Measurements from ENCODE around the gene CD59.
"Not testable (repeated sequence)": the region's sequence is repeated elsewhere in the genome, so short reads cannot be mapped to it uniquely, and the experiment has no call there.

CD59 gene

DNA sequence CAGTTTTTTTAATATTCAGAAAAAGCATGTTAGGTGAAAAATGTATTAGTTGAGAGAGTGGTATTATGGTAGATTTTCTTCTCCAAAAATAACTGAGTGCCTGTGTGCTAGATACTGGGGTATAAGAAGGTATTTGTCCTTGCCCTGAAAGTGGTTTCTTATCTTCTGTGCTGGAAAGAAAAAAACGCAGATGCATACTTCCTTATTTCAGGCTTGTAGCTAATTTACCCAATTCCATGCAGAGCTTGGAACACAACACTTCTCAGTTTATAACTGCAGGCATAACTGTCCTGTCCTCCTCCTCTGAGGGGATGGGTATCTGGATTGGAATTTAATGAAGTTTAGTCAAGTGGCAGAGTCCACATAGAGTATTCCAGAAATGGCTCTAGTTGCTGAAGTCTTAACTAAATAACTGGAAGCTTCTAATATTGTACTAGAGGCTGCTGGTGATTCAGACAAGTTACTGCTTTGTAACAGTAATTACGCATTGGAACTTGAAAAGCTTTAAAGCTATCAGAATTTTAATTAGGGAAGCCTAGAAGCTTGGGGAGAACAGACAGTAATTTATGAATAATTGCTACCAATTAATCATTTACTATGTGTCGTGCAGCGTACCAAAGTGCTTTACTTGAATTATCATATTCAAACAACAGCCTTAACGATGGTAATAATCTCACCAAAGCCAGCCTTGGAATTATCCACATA is 22.9 kb downstream of the CD59 start:
- DNase-seq (no peak), ATAC-seq (no peak)

GRCh38 chr11:33712436-33712835 is 23.8 kb downstream of the CD59 start:
- no peak for DNase-seq
- ATAC-seq = no peak

GRCh38 chr11:33709466-33709865 is 26.8 kb downstream of the CD59 start:
- ATAC-seq (no peak), DNase-seq (no peak)

DNA sequence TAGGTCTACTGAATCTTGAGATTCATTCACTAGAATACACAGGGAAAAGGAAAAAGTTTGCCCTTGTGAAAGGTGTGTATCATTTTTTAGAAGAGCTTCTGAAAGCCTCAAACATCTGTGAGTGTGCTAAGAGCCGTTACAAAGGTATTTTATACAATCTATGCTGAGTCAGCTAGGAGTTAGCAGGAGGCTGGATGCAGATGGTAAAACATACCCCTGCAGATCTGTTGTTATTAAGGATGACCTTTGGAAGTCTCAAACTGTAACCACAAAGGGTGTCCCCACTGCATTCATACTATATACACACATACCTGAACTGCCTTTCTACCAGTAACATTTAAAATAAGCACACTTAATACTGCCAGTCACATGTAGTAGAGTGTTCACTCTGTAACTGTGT is 27.2 kb downstream of the CD59 start:
- no peak for ATAC-seq
- DNase-seq = no peak

DNA sequence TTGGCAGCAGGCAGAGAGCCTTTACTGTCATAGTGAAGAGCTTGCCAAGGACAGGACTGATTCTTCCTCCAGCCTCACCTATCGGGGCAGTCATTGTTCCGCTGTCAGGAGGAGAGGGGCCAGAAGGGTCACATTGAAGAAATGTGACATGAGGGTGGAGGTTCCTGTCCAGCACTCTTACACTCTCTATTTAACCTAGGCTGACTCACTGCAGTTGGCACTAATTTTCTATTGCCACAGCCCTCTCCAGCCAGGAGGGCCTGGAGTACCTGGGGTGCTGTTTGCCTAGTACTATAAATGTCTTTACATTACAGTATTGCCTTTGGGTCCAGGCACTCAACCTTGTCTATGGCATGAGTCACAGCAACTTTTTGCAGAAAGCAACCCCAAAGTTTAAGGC is 28.4 kb downstream of the CD59 start:
- ATAC-seq, DNase-seq: not testable (repeated sequence)

GRCh38 chr11:33706966-33707365 is 29.3 kb downstream of the CD59 start:
- no peak for DNase-seq
- no peak for ATAC-seq

DNA sequence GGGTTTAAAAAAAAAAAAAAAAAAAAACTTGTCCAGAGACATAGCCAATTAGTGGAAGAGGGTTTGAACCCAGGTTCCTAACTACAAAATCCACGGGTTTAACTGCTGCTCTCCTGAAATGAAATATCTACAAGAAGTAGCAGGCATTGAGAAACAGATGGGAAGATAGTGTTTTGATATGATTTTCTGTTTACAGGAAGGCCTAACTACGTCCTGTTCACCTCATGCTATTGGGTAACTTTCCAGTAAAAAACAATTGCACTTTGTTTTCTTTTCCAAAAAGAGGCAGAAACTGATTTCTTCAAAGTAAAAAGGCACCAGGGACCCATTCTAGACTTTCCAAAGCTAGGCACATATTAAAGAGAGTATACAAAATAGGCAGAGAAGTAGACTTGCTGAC is 29.7 kb downstream of the CD59 start:
- ATAC-seq = no peak
- no peak for DNase-seq

DNA sequence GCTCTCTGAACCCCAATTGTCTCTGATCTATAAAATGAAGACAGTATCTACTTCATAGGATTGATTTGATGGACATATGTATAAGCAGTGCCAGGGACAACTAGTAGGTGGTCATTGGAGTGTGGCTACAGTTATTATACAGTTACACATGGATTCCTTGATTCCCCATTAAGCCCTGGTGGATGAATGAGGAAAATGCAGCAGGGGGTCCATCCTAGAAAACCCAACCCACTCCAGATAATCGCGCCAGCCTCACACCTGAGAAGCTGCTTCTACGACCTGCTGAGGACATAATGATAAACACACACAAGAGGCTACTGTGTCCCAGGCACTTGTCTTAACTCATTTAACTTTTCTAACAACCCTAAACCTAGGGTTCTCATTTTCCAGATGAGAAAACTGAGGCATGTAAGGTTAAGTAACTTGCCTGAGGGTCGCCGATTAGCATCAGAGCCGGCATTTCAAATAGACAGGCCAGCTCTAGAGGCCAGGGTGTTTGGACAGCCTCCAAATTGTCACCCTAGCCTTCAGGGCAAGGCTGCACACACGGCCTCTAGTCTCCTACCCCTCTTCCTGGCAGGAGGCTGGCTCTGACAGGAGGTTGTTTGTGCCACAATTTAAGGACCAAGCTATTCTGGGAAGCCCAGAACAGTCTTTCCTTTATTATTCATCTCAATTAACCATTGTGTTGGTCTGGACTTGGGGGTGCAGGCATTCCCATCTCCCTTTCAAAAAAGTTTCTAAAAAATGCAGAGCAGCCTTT is 31.8 kb downstream of the CD59 start:
- ATAC-seq (no peak), DNase-seq (no peak)

GRCh38 chr11:33703788-33704187 is 32.4 kb downstream of the CD59 start:
- ATAC-seq = no peak
- DNase-seq = no peak

DNA sequence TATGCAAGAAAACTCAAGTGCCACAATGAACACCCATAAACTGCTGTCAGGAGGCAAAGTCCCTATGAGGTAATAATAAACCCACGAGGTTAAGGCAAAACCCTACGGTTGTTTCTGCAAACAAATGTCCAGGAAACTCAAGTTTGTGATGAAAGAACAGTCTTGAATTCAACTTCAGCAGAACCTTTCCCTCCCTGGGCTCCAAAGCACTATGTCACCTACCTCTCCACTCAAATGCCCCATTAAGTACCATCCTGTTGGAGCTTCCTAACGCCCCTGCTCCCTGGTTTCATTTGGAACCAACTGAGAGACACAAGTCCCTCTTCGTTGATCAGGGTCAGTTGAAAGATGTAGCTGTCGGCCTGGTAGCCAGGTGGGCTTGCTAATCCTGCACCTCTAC is 33.0 kb downstream of the CD59 start:
- ATAC-seq = no peak
- no peak for DNase-seq

- DNase-seq (no peak), ATAC-seq (no peak)
Measured at GRCh38 chr11:33701302-33702230, 34.7 kb downstream of the CD59 start.

DNA sequence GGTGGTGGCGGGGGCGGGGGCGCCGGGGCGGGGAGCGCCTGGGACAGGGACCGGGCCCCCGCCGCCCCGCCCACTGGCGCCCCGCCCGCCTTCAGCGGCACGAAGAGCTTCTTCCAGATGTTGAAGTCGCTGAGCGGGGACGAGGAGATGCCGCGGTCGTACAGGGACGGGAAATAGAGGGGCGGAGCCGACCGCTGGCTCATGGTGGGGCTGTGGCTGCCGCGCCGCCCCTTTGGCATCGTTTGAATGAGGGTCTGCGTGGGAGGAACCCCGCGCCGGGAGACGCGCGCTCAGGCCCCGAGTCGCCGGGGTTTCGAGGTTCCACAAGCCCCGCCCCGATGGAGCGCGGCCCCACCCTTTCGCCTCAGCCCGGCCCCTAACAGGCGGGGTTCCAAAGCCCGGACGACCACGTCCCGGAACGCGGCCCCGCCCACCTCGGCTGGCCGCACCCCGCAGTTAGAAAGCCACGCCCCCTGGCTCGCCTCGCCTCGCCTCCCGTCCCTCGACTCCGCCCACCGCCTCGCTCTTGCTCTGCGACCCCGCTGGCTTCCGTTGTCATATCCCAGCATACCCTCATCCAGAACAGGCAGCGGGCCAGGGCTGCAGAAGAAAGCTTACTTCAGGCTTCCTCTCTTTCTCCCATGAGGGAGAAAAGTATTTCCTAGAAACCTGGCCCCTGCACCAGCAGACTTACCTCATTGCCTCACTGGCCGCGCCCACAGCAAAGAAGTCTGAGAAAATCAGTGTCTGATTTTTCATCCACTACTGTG is 35.5 kb downstream of the CD59 start, which contains the start of gene C11orf91:
TSS of gene C11orf91 (minus strand) at position 325 of the 770 bp plus-strand sequence. CDS start at position 239, 86 bp downstream.
- peak; percentile 93 for ATAC-seq
- peak; percentile 98 for DNase-seq

DNA sequence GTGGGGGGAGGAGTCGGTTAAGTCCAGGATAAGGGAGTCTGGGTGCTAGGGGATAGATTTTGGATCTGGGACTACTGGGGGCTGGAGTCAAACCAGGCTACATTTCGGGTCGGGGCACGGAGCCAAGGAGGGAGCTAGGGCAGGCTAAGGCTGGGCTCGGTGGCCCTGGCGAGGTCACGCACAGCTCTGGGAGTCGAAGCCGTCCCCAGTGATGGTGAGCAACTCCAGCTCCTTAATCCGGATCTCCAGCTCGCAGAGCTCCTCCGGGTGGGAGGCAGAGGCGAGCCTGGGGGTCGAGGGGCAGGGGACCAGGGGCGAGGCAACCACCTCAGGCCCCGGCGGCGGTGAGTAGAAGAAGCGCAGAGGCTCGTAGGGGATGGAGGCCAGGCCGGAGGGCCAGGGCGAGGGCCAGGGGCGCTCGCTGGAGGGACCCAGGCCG is 36.1 kb downstream of the CD59 start:
- DNase-seq = no peak
- no peak for ATAC-seq

- DNase-seq = no peak
- no peak for ATAC-seq
Measured at GRCh38 chr11:33699515-33700062, 36.6 kb downstream of the CD59 start.

GRCh38 chr11:33698921-33699320 is 37.3 kb downstream of the CD59 start:
- DNase-seq (no peak), ATAC-seq (no peak)

- DNase-seq (no peak), ATAC-seq (no peak)
Measured at GRCh38 chr11:33697997-33698396, 38.2 kb downstream of the CD59 start.

GRCh38 chr11:33696931-33697638 is 39.1 kb downstream of the CD59 start:
- DNase-seq = no peak
- no peak for ATAC-seq

DNA sequence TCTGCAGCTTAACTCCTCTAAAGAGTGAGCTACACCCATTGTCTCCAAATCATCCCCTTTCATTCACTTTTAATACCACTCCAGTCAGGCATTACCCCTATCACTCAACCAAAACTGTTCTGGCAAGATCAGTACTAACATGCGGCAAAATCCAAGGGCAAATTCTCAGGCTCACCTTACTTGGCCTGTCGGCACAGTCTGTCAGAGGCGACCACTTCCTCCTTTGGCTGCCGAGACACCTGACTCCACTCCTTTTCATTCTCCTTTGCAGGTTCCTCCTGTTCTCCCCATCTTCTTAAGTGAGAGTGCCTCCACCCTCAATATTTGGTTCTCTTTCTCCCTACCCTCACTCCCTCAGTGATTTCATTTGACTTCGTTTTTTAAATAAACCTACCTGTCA is 39.8 kb downstream of the CD59 start:
- ATAC-seq = no peak
- no peak for DNase-seq

DNA sequence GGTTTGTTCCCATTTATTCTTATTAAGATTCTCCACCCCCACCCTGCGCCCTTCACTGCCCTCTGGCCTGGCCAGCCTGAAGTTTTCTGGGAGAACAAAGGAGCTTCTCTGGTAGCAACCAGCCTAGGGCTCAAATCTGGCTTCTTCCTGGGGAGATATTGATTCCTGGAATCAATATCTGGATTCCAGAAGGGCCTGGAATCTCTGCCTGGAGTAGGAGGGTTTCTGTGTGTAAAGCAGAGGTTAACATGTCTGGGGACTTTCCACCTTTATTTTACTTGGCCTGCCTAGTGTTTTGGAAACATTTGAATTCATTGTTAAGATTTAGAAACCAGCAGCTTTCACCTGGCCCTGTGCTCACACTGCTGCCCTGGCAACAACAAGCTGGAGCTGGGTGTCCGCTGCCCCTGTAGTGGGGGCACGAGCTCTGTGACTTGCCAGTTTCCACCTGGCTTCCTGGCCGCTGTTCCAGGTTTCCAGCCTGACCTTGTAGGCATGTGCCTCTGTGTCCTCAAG is 41.1 kb downstream of the CD59 start:
- DNase-seq = no peak
- ATAC-seq = no peak

- DNase-seq (no peak), ATAC-seq (no peak)
Measured at GRCh38 chr11:33694346-33695050, 41.7 kb downstream of the CD59 start.
